ENCODE measurements around the gene NPHP4. TPM values are rescaled to one million over a fixed set of nuclear protein-coding genes. Genes with fewer than 3 reads are reported as not detected.

Gene NPHP4
- total RNA-seq, 2 experiments from 2014 or later = 13.4 to 24.2 TPM

DNA sequence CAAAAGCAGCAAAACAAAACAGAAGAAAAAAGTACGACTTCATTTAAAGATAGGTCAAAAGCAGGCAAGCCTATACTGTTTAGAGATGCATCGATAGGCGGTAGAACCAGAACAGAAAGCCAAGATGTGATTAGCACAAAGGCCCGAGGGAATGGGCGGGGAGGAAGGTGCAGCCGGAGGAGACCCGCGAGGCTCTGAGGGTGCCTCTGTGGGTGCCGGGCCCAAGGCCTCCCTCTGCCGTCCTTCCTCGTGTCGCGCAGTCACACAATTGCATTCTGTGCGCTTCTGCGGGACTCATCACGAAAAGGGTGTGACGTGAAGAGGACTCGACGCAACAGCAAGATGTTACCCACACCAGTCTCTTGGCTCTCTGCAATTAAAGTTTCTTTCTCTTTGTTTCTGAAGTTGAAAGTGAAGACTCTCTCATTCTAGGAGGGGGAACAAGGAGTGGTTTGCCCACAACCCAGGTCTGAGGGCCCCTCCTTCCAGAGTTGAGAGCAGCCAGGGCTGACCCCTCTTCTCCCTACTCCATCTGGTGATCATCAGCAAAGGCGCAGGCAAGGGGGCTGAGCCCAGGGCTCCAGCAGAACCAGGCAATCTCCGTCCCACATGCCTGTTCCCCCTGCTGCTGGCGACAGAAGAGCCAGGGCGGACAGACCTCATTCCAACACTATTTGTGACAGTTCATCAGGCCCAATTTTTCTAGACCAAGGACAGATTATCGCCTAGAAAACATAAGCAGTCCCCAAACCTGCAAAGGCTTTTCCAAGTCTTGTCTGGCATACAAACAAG is 41.0 kb downstream of the NPHP4 start:
- BruUV-seq (replicated peaks) = no TSS peak
- H3K4me2 ChIP-seq (ENCODE audit: low read length) = no peak overlapping the region

DNA sequence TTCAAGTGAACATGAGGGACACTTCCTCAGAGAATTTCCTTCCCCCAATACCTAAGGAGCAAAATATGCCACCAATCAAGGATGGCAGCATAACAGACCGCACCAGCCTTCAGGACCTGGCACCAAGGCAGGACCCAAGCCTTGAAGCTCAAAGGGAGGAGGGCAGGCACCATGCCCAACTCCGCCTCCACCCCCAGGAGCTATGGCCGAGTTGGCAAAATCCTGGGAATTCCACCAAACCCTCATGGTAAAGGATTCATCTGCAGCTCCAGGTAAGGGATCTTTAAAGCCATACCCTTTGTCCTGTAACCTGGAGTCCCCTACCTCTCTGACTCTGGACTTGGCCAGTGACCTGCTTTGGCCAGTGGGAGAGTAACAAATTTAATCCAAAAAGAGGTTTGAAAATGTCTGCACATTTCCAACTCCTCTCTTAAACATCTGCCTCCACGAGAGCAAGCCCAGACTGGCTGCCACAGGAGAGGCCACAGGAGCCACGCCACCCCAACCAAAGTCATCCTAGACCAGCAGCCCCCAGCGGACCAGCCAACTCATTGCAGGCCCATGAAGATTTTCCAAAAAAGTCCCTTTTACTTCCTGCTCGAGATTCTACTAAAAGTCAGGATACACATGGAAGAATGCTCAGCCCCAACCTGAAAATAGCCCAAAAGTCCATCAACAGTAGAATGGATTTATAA is 41.9 kb downstream of the NPHP4 start:
- H2AFZ ChIP-seq (ENCODE audit: low read length) = no peak overlapping the region
- H3K4me3 ChIP-seq (ENCODE audit: low read depth, low read length, poor library complexity, severe bottlenecking) = no peak overlapping the region
- H3K4me1 ChIP-seq (ENCODE audit: insufficient read depth, low read length, poor library complexity, severe bottlenecking) = peaks cover 9% of the 10 kb centered on the region
- POLR2A ChIA-PET = no interaction called here
- no peak overlapping the region for H3K4me2 ChIP-seq (ENCODE audit: low read length)
- no peak overlapping the region for H3K27ac ChIP-seq (ENCODE audit: low read depth, low read length, poor library complexity, severe bottlenecking)
- H3K79me2 ChIP-seq (ENCODE audit: insufficient read depth, low read depth, low read length) = no peaks in the 10 kb centered on the region
- H4K20me1 ChIP-seq (ENCODE audit: insufficient read depth, low read length) = no peaks in the 10 kb centered on the region
- no peaks in the 10 kb centered on the region for H3K9me2 ChIP-seq (ENCODE audit: insufficient read depth, low read length)
- CTCF ChIA-PET (ENCODE audit: unreplicated experiment) = no interaction called here
- H3K36me3 ChIP-seq (ENCODE audit: insufficient read depth, low read length) = peaks cover 22% of the 10 kb centered on the region; the same call in 1 of the 2 replicates
- H3K9me3 ChIP-seq (ENCODE audit: low read length) = no peaks in the 10 kb centered on the region
- TF ChIP-seq, protein P1, sequence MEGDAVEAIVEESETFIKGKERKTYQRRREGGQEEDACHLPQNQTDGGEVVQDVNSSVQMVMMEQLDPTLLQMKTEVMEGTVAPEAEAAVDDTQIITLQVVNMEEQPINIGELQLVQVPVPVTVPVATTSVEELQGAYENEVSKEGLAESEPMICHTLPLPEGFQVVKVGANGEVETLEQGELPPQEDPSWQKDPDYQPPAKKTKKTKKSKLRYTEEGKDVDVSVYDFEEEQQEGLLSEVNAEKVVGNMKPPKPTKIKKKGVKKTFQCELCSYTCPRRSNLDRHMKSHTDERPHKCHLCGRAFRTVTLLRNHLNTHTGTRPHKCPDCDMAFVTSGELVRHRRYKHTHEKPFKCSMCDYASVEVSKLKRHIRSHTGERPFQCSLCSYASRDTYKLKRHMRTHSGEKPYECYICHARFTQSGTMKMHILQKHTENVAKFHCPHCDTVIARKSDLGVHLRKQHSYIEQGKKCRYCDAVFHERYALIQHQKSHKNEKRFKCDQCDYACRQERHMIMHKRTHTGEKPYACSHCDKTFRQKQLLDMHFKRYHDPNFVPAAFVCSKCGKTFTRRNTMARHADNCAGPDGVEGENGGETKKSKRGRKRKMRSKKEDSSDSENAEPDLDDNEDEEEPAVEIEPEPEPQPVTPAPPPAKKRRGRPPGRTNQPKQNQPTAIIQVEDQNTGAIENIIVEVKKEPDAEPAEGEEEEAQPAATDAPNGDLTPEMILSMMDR (conservative IDR thresholded peaks at IDR 0.05; ENCODE audit: low read length) = no peak
- no peak for TF ChIP-seq EZH2phosphoT487 (IDR thresholded peaks at IDR 0.05; ENCODE audit: borderline replicate concordance, low read depth, low read length)
- BruUV-seq (replicated peaks) = no TSS peak
- intact Hi-C loops (cut with micrococcal nuclease; ENCODE audit: unreplicated experiment) = no loop called here
- no peak for DNase-seq (ENCODE audit: low spot score)

More for the DNA sequence above, 41.0 kb downstream of the NPHP4 start:
- Histone ChIP-seq H3K79me2 (ENCODE audit: insufficient read depth, low read depth, low read length) (no peaks in the 10 kb centered on the region), H2AFZ (ENCODE audit: low read length) (no peak overlapping the region), H3K27ac (ENCODE audit: low read depth, low read length, poor library complexity, severe bottlenecking) (no peak overlapping the region), H3K9me2 (ENCODE audit: insufficient read depth, low read length) (no peaks in the 10 kb centered on the region), H3K4me1 (ENCODE audit: insufficient read depth, low read length, poor library complexity, severe bottlenecking) (peaks cover 9% of the 10 kb centered on the region), H3K4me3 (ENCODE audit: low read depth, low read length, poor library complexity, severe bottlenecking) (no peak overlapping the region), H4K20me1 (ENCODE audit: insufficient read depth, low read length) (no peaks in the 10 kb centered on the region), H3K36me3 (ENCODE audit: insufficient read depth, low read length) (peaks cover 18% of the 10 kb centered on the region; the same call in 1 of the 2 replicates), H3K9me3 (ENCODE audit: low read length) (no peaks in the 10 kb centered on the region)
- CTCF ChIA-PET (ENCODE audit: unreplicated experiment) = no interaction called here
- no peak for TF ChIP-seq EZH2phosphoT487 (IDR thresholded peaks at IDR 0.05; ENCODE audit: borderline replicate concordance, low read depth, low read length)
- TF ChIP-seq, protein P1 (conservative IDR thresholded peaks at IDR 0.05; ENCODE audit: low read length) = no peak
- intact Hi-C loops (cut with micrococcal nuclease; ENCODE audit: unreplicated experiment) = no loop called here
- DNase-seq (ENCODE audit: low spot score) = no peak
- POLR2A ChIA-PET = no interaction called here

DNA sequence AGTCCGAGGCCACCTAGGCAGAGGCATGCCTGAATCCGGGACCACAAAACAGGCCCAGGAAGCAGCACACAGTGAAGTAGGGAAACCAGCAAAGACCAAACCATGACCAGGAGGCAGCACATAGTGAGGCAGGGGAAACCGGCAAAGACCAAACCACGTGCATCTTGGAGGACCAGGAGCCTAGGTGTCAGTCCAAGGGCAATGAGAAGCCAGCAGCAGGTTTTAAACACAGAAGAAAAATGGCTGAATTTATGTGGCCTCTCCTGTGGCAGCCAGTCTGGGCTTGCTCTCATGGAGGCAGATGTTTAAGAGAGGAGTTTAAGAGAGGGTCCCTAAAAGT is 42.5 kb downstream of the NPHP4 start:
- ChIA-PET CTCF (ENCODE audit: unreplicated experiment) (no interaction called here), POLR2A (no interaction called here)
- TF ChIP-seq EZH2phosphoT487 (IDR thresholded peaks at IDR 0.05; ENCODE audit: borderline replicate concordance, low read depth, low read length) = no peak
- TF ChIP-seq, protein P1 (conservative IDR thresholded peaks at IDR 0.05; ENCODE audit: low read length) = 0 out of 2 replicates have a peak, but pooled peaks have one; percentile 18
- H3K4me2 ChIP-seq (ENCODE audit: low read length) = no peak overlapping the region
- H3K4me3 ChIP-seq (ENCODE audit: low read depth, low read length, poor library complexity, severe bottlenecking) = no peak overlapping the region
- no peak overlapping the region for H3K27ac ChIP-seq (ENCODE audit: low read depth, low read length, poor library complexity, severe bottlenecking)
- H2AFZ ChIP-seq (ENCODE audit: low read length) = no peak overlapping the region
- no peaks in the 10 kb centered on the region for H4K20me1 ChIP-seq (ENCODE audit: insufficient read depth, low read length)
- H3K36me3 ChIP-seq (ENCODE audit: insufficient read depth, low read length) = peaks cover 22% of the 10 kb centered on the region; the same call in 1 of the 2 replicates
- DNase-seq (ENCODE audit: low spot score) = no peak
- no peaks in the 10 kb centered on the region for H3K9me2 ChIP-seq (ENCODE audit: insufficient read depth, low read length)
- H3K79me2 ChIP-seq (ENCODE audit: insufficient read depth, low read depth, low read length) = no peaks in the 10 kb centered on the region
- intact Hi-C loops (cut with micrococcal nuclease; ENCODE audit: unreplicated experiment) = no loop called here
- no TSS peak for BruUV-seq (replicated peaks)
- H3K4me1 ChIP-seq (ENCODE audit: insufficient read depth, low read length, poor library complexity, severe bottlenecking) = peaks cover 2% of the 10 kb centered on the region
- no peaks in the 10 kb centered on the region for H3K9me3 ChIP-seq (ENCODE audit: low read length)
